Endothelial cell of umbilical vein (primary cell): Measurements from ENCODE around the gene EEF1AKMT2. TPM values are rescaled to one million over a fixed set of nuclear protein-coding genes. Genes with fewer than 3 reads are reported as not detected.

ENCODE experiments used
- BruUV-seq: library from RNA; stranded (reverse); fragments of 400-500 nt; replicated peaks from 2 replicates; lab custom pipeline; 2021; lab: Mats Ljungman, UMichigan
- CTCF ChIA-PET: fragments of 300-600, 350-600 bp; sonication (Branson Sonifier 250); formaldehyde crosslinking; loops from one replicate; lab custom pipeline; 2021; ENCODE audit warnings: antibody characterized with exemption, inconsistent platforms; lab: Charles Lee
- POLR2A ChIA-PET: fragments of 300-600, 350-600 bp; sonication (Branson Sonifier 250); formaldehyde crosslinking; loops from one replicate; lab custom pipeline; 2021; ENCODE audit warnings: antibody characterized with exemption, inconsistent platforms; lab: Charles Lee
- DNase-seq: peaks from one replicate; pipeline ENCODE4 v3.0.0-alpha.2; 2011; ENCODE audit warnings: low read depth, low spot score
- FAIRE-seq: peaks from 2 replicates; lab custom pipeline; 2011; peaks lifted over from hg19 to GRCh38; lab: Jason Lieb, UNC
- H2AFZ ChIP-seq: 2 replicates; pipeline ENCODE4 v1.6.0; 2012; ENCODE audit warnings: low read depth, low read length, control low read depth, inconsistent platforms
- H3K27ac ChIP-seq: 2 replicates; pipeline ENCODE4 v1.5.1; 2011; ENCODE audit warnings: low read depth, mild to moderate bottlenecking, control low read depth, low read length, moderate library complexity; ENCODE audit not compliant: insufficient read depth
- H3K27me3 ChIP-seq, 2 experiments: 2 replicates each; pipeline versions ENCODE4 v1.6.0 to v1.6.1; 2011; ENCODE audit warnings: low read length in 2 of 2, mixed read lengths in 1 of 2; ENCODE audit not compliant: control insufficient read depth in 2 of 2, insufficient read depth in 2 of 2
- H3K36me3 ChIP-seq, 2 experiments: 2 replicates in 1 of 2; 3 replicates in 1 of 2; pipeline ENCODE4 v1.5.1; 2011; ENCODE audit warnings: low read length in 2 of 2, mild to moderate bottlenecking in 1 of 2, moderate library complexity in 1 of 2; ENCODE audit not compliant: control insufficient read depth in 2 of 2, insufficient read depth in 2 of 2; ENCODE audit errors: extremely low read depth in 1 of 2
- H3K4me1 ChIP-seq: 3 replicates; pipeline ENCODE4 v1.5.1; 2011; ENCODE audit warnings: mild to moderate bottlenecking, low read length; ENCODE audit not compliant: control insufficient read depth, insufficient read depth; ENCODE audit errors: extremely low read depth
- H3K4me2 ChIP-seq: 2 replicates; pipeline ENCODE4 v1.6.1; 2011; ENCODE audit warnings: low read length, control low read depth, mixed read lengths; ENCODE audit not compliant: insufficient read depth
- H3K4me3 ChIP-seq, 3 experiments: fragments of 200-600 bp in 1 of 3; sonication (generic), shearing (Covaris generic) in 1 of 3; replicated peaks in 1 of 3; 2 replicates each; pipeline ENCODE4 v1.5.1; 2011 to 2016; ENCODE audit warnings: control low read depth in 3 of 3, low read length in 3 of 3, mild to moderate bottlenecking in 2 of 3, inconsistent platforms in 1 of 3, low read depth in 1 of 3, moderate library complexity in 1 of 3; ENCODE audit not compliant: insufficient read depth in 1 of 3
- H3K79me2 ChIP-seq: 2 replicates; pipeline ENCODE4 v1.6.0; 2012; ENCODE audit warnings: low read length, inconsistent platforms; ENCODE audit not compliant: control insufficient read depth, insufficient read depth
- H3K9ac ChIP-seq: replicated peaks from 2 replicates; pipeline ENCODE3; 2011; ENCODE audit warnings: low read length, control low read depth; ENCODE audit not compliant: insufficient read depth; ENCODE audit errors: extremely low read depth
- H3K9me1 ChIP-seq: replicated peaks from 3 replicates; pipeline ENCODE4 v1.6.0; 2011; ENCODE audit warnings: mild to moderate bottlenecking, low read length; ENCODE audit not compliant: control insufficient read depth, insufficient read depth; ENCODE audit errors: extremely low read depth
- H3K9me3 ChIP-seq: replicated peaks from 2 replicates; pipeline ENCODE4 v1.5.1; 2012; ENCODE audit warnings: low read length, inconsistent platforms; ENCODE audit not compliant: control insufficient read depth, insufficient read depth
- H4K20me1 ChIP-seq: replicated peaks from 2 replicates; pipeline ENCODE3; 2011; ENCODE audit warnings: mild to moderate bottlenecking, low read length; ENCODE audit not compliant: control insufficient read depth, insufficient read depth; ENCODE audit errors: extremely low read depth
- CTCF ChIP-seq, 2 donors: IDR thresholded peaks; 1 replicate in 1 of 2; 2 replicates in 1 of 2; pipeline ENCODE4 v1.5.1; 2011; ENCODE audit warnings: low read length in 2 of 2, mild to moderate bottlenecking in 2 of 2, moderate library complexity in 2 of 2, control low read depth in 1 of 2, inconsistent platforms in 1 of 2, low read depth in 1 of 2; ENCODE audit not compliant: insufficient read depth in 1 of 2; ENCODE audit errors: extremely low read depth in 1 of 2
- EZH2 ChIP-seq: IDR thresholded peaks from 2 replicates; pipeline ENCODE4 v1.6.1; 2012; ENCODE audit warnings: borderline replicate concordance, low read depth, mild to moderate bottlenecking, moderate library complexity, low read length, inconsistent platforms; ENCODE audit not compliant: severe bottlenecking
- FOS ChIP-seq: IDR thresholded peaks from 2 replicates; pipeline ENCODE4 v1.6.1; 2011; ENCODE audit warnings: mild to moderate bottlenecking, low read length, moderate library complexity, borderline replicate concordance; ENCODE audit not compliant: insufficient read depth
- GATA2 ChIP-seq: IDR thresholded peaks from 2 replicates; pipeline ENCODE4 v1.7.0; 2011; ENCODE audit warnings: low read depth, mild to moderate bottlenecking, moderate library complexity, mixed read lengths, low read length; ENCODE audit not compliant: insufficient read length, insufficient read depth
- JUN ChIP-seq: IDR thresholded peaks from 2 replicates; pipeline ENCODE4 v1.6.1; 2011; ENCODE audit warnings: borderline replicate concordance, low read depth; ENCODE audit not compliant: insufficient read length, insufficient read depth
- MAX ChIP-seq: IDR thresholded peaks from 2 replicates; pipeline ENCODE4 v1.6.1; 2011; ENCODE audit not compliant: insufficient read depth, insufficient read length
- MYC ChIP-seq: IDR thresholded peaks from one replicate; pipeline ENCODE4 v1.6.1; 2011; ENCODE audit warnings: mild to moderate bottlenecking, low read depth, low read length
- POLR2A ChIP-seq: IDR thresholded peaks from 2 replicates; pipeline ENCODE4 v1.6.1; 2012; ENCODE audit warnings: low read depth, mild to moderate bottlenecking, control low read depth, low read length
- POLR2AphosphoS5 ChIP-seq: IDR thresholded peaks from 2 replicates; pipeline ENCODE4 v1.6.1; 2012; ENCODE audit warnings: low read depth, mild to moderate bottlenecking, control low read depth, low read length, moderate library complexity; ENCODE audit not compliant: insufficient read depth
- dilution Hi-C: fragments of 300-500 bp; cut with MboI; formaldehyde crosslinking; loops from one replicate; pipeline ENCODE4 v1.15.0; 2019; ENCODE audit warnings: low sequenced_read_pairs; ENCODE audit not compliant: extremely low pct_ligation_motif_present
- intact Hi-C: fragments of 100-400 bp; cut with micrococcal nuclease; formaldehyde crosslinking; loops from one replicate; pipeline ENCODE4 v1.10.0; 2022
- polyA plus RNA-seq, 4 experiments: library from polyadenylated mRNA; depleted of rRNA in 3 of 4; stranded (reverse) in 3 of 4; unstranded in 1 of 4; fragments of >200 nt; gene quantifications; 2 replicates each; pipeline versions ENCODE4 v1.2.1 to v1.2.3, GENCODE V29; 2011 to 2012; ENCODE audit warnings: missing spikeins in 1 of 4
- total RNA-seq: library from RNA; stranded (reverse); gene quantifications from 2 replicates; pipeline ENCODE4 v1.2.3, GENCODE V29; 2021

EEF1AKMT2 gene
- total and polyA plus RNA-seq, 2 donors (not counting 3 experiments of a cell fraction or from before 2014, with no cell fraction given): 8.5 to 21.3 TPM

- Histone ChIP-seq H4K20me1 (no peaks in the 10 kb centered on the region), H2AFZ (no peak overlapping the region), H3K4me3 (no peak overlapping the region), H3K4me1 (no peaks in the 10 kb centered on the region), H3K9ac (no peak overlapping the region), H3K9me3 (no peaks in the 10 kb centered on the region), H3K4me2 (no peak overlapping the region), H3K79me2 (no peaks in the 10 kb centered on the region), H3K9me1 (no peaks in the 10 kb centered on the region), H3K27ac (no peak overlapping the region), H3K36me3 (peaks cover 12 to 25% of the 10 kb centered on the region in 2 experiments), H3K27me3 (no peaks in the 10 kb centered on the region)
- no peak for FAIRE-seq
- TF ChIP-seq EZH2 (no peak), JUN (no peak), POLR2AphosphoS5 (no peak), POLR2A (no peak), MYC (no peak), MAX (no peak), GATA2 (no peak), FOS (no peak), CTCF (IDR thresholded peaks at IDR 0.05; ENCODE audit: extremely low read depth in 1 of 2, insufficient read depth in 1 of 2, low read depth in 1 of 2, low read length in 2 of 2) (no peak)
- CTCF ChIA-PET: interaction anchor here (0.6 to 6.3 kb wide), 7 partner anchors 18 to 928 kb away, joined by 3 to 58 read pairs (median 4); no protein-coding TSS in a partner anchor
- POLR2A ChIA-PET: interaction anchor here (1.2 kb wide), 1 partner anchor 39 kb away, joined by 3 read pairs; the partner anchor contains the start of gene EEF1AKMT2
- BruUV-seq: no TSS peak
- intact Hi-C loops: no loop called here
- no peak for DNase-seq
- dilution Hi-C loops: no loop called here
Observed at GRCh38 chr10:124830445-124830844, 38.8 kb upstream of the EEF1AKMT2 start.
